ENCODE measurements around the gene CLEC4G.

- TF ChIP-seq, protein P1, sequence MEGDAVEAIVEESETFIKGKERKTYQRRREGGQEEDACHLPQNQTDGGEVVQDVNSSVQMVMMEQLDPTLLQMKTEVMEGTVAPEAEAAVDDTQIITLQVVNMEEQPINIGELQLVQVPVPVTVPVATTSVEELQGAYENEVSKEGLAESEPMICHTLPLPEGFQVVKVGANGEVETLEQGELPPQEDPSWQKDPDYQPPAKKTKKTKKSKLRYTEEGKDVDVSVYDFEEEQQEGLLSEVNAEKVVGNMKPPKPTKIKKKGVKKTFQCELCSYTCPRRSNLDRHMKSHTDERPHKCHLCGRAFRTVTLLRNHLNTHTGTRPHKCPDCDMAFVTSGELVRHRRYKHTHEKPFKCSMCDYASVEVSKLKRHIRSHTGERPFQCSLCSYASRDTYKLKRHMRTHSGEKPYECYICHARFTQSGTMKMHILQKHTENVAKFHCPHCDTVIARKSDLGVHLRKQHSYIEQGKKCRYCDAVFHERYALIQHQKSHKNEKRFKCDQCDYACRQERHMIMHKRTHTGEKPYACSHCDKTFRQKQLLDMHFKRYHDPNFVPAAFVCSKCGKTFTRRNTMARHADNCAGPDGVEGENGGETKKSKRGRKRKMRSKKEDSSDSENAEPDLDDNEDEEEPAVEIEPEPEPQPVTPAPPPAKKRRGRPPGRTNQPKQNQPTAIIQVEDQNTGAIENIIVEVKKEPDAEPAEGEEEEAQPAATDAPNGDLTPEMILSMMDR (IDR thresholded peaks at IDR 0.05; ENCODE audit: borderline replicate concordance, extremely low read depth, low read length, poor library complexity, severe bottlenecking) = no peak
- TF ChIP-seq EZH2 (IDR thresholded peaks at IDR 0.05; ENCODE audit: borderline replicate concordance, low read depth, low read length, severe bottlenecking) = no peak
Observed at GRCh38 chr19:7742575-7742974, 10.7 kb upstream of the CLEC4G start.
